Fibroblast of skin of left biceps (primary cell): ENCODE measurements around the gene MROH9.
"Not testable (repeated sequence)": the region's sequence is repeated elsewhere in the genome, so short reads cannot be mapped to it uniquely, and the experiment has no call there.

Experiments used
- DNase-seq, 2 experiments: peaks; one replicate each; pipeline ENCODE4 v3.0.0-alpha.2; 2013; ENCODE audit warnings: low read depth in 2 of 2

The MROH9 gene, protein sequence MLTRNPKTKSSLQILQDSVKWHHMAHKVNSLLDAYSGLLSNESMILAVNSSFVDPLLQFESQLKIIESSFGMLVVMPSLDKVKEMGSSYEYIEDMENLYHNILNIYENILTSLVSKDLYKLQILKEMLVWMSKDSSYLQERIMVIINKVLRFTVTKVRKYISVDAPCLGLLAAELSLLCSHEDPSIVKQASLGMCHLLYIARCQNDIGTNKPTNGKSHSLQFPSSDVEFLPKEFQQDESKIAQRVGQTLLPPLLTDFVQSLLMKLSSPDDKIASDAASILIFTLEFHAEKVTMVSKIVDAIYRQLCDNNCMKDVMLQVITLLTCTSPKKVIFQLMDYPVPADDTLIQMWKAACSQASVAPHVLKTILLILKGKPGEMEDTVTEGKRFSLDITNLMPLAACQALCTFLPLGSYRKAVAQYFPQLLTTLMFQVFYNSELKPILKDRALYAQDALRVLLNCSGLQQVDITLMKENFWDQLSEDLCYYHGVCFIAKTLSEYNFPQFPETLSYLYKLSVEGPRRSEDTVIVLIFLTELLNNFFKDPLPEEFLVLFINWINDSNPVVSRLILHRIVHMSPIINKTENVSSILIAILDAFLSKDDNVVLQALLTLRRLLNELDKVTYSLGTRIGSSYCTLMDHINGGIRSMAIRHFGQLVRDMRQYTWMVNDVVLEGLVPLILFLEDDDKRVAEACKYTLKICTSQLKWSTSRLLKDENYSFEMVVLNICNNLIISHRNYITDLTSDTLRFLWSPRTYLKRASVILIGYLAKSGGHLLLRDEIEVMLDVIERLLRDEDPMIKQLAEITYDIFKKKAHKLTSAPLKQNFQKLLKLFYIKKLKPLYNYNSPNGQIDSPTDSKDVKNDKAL

DNA sequence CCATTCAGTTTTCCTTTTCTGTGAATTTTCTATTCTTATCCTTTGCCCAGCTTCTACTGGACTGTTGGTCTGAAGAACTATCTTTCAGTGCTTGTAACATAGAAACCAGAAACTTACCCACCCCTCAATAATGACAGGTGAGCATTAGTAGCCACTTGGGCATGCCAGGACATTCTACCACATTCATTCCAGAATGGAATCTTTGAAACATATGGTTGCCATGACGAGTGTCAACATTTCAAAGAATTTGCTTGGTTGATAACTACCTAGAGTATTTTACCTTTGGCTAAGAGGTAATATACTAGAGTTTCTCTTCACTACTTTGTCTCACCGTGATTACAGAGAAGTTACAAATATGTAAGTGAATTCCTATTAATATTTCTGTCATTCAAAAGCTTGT lies at the start of gene MROH9:
Gene MROH9 (plus strand): TSS at position 304 of the 400 bp plus-strand sequence. CDS start 10,023 bp downstream, outside the sequence.
- no peak for DNase-seq

DNA sequence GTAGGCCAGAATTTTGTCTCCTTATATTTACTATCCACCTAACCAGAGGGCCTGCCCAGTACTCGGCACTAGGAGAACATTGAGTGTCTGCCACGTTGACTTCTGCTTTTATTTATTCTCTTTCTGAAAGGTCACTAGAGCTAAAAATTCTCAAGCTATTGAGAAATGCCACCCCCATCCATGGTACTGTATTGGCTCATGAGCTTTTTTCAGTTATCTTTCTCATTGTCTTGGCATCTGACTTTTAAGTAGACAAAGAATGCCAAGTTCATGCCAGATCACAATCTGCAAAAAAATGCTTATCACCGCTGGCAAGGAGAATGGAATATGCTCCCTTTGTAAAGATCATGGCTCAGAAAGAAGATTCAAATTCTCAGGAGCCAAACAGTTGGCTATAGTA lies 49.8 kb upstream of the MROH9 start:
- DNase-seq = no peak

DNA sequence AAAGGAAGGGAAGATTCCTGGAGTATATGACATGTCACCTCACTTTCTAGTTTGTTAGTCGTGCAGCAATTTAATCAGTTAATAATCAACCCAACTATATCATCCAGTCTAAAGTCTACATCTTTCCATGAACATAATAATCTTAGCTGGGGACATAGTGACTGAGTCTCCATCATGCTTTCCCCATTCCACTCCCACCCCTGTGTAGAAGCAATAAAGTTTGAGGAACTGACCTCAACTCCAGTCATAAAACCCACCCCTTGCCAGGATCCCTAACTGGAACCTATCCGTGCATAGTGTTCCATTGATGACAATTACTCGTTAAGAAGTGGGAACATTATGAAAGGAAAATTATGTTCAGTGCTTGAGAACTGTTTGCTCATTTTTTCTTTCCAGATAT lies 48.9 kb upstream of the MROH9 start:
- no peak for DNase-seq

DNA sequence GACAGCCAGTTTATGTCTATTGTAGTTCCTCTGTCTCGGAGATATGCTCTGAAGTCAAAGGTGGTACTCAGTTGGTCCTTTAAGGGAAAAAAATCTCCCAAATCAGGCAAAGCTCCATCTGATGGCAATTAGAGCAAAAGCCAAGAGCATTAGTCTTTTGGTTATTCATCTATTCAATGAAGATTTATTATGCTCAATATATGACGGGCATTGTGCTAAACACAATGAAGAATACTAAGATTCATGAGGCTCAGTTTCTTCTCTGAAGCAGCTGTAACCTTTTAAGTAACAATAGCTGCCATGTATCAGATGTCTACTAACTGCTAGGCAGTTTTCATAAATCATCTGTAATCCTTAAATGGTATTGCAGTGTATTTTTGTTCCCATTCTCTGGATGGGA lies 47.6 kb upstream of the MROH9 start:
- DNase-seq = no peak

DNA sequence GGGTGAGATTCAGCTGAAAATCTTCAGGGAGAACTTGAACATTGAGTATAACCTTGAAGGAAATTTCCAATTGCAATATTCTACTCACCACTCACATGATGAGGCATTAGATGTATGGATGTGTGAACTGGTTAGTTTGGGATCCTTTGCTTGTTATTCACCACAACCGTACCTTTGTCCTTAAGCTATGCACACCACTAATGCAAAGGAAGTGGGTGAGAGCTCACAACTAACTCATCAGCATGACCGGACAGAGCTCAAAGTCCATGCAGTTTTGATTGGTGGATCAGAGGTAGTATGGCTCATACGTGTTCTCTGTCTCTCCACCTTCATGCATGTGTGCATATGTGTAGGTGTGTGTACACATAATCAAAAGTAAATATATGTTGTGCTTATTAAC lies 43.5 kb upstream of the MROH9 start:
- DNase-seq = no peak

DNA sequence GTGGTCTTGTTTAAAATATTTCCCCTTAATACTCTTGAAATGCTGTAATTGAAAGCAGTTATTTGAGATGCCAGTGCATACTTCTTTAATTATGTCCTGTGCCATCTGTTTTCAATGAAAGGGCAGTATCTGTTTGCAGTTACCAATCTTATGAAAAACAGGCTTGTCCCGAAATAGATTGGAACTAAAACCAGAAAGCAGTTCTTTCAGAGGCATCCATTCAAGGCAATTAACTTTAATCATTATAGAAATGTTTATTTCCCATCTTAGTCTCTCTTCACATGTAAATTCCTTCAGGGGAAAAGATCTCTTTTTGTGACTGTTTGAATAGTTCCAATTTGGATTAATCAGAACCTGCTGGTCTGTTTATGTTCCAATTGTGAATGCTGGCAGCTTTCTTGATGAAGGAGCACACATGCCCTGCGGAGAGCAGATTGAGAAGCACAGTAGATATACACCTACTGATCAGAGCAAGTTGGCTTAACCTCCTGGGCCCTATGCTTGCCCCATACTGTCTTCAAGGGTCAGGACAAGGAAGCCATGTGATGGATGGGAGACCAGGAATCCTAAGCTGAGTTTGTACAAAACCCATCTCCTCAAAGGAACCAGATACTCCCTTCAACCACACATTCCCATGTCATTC lies 41.6 kb upstream of the MROH9 start:
- peak in 1 of 2 experiments; percentile 49 for DNase-seq

DNA sequence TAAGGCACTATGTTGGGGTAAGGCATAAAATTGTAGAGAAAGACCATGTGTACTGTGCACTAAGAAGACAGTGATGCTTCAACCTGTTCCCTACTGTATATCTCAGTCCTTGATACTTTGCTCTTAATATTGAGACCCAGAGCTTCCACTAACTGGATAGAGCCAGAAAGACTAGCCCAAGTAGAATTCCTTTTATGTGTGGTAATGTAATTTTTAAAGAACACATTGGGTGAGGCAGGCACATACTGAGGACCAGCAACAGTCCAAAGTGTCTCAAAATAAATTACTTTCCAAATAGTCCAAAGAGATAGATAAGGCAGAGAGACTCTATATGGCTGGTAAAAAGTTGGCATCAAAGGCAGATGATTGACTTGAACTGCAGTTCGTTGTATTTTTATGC lies 31.4 kb upstream of the MROH9 start:
- DNase-seq = no peak

DNA sequence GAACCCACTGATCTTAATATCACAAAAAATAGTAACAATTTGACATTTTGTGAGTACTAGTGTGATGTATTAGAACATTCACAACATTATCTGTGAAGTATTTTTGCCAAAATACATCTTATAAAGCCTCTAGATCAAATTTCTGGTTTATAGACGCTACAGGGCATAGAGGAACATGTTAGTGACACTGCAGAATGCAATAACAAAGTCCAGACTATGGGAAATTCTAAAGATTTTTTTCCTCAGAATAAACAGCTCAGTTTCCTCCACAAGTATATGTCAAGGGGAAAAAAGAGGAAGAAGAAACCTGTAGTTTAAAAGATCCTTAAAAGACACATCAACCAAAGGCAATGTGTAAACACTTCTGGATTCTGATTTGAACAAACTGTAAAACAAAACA lies 26.4 kb upstream of the MROH9 start:
- DNase-seq = no peak

DNA sequence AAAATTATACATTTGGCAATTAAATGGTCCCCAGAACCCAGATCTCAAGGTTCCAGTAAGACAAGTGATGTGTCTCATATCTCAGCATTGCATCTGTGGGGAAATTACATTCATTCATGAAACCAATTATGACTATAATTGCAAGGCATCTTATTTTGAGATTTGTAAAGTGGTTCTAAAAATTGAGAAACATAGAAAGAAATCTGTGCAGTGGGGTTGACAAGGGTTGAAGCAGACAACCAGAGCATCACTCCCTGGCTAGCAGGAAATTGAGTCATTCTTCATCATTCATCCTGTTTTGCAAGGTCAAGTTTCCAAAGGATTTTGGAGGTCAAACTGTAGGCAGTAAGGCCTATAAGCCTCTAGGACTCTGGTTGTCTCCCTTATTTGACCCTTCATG lies 25.1 kb upstream of the MROH9 start:
- DNase-seq = no peak

DNA sequence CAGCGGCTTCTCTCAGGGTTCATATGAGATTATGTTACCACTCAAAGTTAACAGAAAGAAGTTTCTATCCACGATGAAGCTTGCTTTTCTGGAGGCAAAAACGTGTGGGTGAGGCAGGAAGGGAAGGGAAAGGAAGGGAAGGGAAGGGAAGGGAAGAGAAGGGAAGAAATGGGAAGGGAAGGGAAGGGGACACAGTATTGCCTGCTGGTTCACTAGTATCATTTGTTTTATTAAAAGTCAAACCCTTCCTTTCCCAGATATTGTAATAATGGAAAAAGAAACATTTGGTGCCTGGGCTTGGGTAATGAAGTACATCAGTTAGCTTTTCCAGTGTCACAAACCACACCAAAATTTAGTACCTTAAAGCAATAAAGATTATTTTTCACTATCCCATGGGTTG lies 18.0 kb upstream of the MROH9 start:
- no peak for DNase-seq

DNA sequence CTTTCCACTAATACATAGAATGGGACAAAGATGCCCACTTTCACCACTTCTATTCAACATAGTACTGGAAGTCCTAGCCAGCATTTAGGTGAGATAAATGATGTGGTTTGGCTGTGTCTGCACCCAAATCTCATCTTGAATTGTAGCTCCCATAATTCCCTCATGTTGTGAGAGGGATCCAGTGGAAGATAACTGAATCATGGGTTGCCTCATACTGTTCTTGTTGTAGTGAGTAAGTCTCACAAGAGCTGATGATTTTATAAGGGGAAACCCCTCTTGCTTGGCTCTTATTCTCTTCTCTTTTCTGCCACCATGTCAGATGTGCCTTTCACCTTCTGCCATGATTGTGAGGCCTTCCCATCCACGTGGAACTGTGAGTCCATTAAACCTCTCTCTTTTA lies 10.7 kb upstream of the MROH9 start:
- DNase-seq = not testable (repeated sequence)

DNA sequence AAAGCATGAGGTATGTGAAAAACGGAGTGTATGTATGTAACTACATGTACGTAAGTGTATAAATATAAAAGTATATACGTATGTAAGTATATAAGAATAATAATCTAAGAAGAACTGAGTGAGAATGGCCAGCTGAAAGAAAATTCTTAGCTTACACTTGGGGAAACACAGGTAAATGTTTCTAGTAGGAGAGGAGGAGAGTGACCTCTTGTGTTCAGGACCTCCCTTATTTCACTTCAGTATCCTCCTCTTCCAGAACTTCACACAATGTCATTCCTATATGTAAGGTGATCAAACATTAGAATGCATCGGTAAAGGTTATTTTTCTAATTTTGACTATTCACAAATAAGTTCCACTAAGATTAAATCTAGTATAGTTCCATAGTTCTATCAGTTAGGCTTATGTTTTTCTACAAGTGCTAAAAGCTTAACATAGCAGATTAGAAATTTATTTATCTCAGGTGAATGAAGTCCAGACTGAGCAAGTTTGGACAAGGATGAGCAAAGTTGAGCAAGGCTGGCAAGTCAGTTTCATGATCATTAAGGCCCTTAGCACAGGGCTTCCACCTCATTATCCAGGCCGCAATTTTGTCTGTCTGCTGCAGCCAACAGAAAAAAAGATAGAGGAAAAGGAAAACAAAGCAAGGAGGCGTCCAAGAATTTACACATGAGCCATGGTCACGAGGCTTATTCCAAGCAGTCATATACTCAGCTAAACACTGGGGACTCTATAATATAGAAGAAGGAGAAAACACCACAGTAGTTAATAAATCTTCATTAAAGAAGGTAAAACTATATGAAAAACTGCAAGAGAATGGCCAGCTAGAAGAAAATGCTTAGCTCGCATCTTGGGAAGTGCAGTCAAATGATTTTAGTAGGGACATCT lies 7.1 kb upstream of the MROH9 start:
- DNase-seq = no peak

DNA sequence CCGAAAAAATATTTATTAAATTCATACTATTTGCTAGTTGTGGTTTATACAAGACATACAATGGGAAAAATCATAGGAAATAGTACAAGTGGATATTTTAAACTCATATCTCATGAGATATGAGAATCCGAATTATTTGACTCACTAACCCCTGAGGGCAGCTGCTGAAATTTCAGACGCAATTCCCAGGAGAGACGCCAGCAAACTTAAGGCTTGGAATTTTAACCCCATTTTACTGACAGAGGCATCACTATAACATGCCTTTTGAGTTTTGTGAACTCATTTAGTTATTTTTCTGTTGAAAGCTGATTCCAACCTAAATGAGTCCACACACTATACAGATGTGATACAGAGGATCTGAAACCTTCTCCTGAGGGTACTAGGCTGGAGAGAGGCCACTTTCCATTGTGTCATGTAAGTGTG lies 5.9 kb upstream of the MROH9 start:
- peak; percentile 39 to 53 for DNase-seq

DNA sequence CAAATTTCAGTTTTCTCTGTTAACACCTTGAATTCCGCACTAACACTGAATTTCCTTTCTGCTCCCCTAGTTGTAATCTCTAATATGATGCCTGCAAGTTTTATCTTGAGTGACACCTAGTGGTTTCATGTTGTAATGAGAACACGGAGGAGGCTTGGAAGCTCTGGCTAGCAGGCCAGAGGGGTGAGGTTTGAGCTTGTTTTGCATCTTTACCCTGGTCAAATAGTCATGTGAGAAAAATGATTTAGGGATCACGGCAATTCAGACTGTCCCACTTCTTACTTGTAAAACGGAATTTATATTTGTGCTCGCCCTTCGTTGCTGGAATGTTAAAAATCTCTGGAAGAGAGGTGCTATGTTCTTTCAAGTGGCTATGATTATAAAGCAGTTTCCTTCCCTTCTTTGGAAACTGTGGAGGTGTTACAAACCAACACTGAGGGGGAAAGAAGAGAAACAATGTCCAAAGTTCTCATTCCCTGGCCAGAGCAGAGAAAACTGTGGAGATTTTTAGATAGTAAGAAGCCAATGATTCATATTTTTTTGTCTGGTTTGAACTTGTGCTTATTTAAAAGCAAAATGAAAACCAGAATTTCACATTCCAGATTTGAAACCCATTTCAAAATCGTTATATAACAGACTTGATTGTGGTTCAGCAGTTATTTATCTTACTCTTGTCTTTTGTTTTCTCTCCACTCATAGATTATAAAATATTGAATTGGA lies 5.3 kb upstream of the MROH9 start:
- peak; percentile 31 to 45 for DNase-seq

DNA sequence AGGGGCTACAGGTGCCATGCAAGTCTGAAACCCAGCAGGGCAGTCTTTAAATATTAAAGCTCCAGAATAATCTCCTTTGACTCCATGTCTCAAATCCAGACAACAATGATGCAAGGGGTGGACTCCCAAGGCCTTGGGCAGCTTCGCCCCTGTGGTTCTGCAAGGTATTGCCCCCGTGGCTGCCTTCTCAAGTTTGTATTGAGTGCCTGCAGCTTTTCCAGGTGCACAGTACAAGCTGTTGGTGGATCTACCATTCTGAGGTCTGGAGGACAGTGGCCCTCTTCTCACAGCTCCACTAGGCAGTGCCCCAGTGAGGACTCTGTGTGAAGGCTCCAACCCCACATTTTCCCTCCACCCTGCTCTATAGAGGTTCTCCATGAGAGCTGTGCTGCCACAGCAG lies 3.7 kb upstream of the MROH9 start:
- no peak for DNase-seq

DNA sequence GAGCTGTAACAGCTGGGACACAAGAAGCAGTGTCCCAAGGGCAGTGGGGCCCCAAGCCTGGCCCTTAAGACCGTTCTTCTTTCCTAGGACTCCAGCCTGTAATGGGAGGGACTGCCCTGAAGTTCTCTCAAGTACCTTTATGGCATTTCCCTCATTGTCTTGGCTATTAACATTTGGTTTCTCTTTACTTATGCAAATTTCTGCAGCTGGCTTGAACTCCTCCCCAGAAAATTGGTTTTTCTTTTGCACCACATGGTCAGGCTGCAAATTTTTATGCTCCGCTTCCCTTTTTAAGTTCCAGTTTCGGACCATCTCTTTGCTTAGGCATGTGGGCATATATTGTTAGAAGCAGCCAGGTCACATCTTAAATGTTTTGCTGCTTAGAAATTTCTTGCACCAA lies 3.1 kb upstream of the MROH9 start:
- no peak for DNase-seq

DNA sequence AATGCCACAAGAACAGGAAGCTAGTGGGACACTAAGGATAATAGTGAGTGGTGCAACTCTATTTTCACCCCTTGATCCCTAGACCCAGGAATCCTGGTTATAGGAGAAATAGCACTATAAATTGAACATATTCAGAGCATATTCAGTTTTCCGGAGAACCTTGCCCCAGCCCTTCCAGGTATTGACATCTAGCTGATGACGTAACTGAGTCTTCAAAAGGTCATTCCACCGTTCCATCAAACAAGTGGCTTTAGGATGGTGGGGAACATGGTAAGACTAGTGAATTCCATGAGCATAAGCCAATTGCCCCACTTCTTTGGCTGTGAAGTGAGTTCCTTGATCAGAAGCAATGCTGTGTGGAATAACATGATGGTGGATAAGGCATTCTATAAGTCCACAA lies 2.9 kb downstream of the MROH9 start:
- no peak for DNase-seq

DNA sequence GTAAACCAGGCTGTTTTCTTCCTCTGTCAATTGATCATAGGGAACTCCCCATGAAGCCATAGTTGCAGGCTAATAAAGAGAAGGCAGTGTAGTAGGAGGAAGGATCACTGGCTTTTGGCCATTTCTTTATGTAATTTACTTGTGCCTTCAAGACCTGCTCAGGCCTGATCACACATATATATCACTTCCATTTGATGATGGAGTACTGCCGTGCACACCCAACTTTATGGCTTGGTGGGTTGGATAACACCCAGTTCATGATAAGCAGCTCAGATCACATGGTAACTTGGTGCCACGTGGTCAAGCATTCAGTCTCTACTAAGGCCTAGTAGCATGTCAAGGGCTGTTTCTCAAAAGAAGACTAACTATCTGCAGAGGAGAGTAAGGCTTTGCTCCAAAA lies 4.1 kb downstream of the MROH9 start:
- DNase-seq = no peak

DNA sequence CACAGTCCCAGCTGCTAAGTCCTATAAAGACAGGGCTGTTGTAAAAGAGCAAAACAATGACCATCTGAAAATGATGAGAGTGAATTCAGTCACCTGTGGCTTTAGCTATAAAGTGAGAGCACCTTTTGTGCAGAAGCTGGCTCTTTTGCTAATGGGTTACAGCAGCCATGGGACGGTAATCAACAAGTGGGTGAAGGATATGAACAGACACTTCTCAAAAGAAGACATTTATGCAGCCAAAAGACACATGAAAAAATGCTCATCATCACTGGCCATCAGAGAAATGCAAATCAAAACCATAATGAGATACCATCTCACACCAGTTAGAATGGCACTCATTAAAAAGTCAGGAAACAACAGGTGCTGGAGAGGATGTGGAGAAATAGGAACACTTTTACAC lies 16.4 kb downstream of the MROH9 start:
- DNase-seq = not testable (repeated sequence)

DNA sequence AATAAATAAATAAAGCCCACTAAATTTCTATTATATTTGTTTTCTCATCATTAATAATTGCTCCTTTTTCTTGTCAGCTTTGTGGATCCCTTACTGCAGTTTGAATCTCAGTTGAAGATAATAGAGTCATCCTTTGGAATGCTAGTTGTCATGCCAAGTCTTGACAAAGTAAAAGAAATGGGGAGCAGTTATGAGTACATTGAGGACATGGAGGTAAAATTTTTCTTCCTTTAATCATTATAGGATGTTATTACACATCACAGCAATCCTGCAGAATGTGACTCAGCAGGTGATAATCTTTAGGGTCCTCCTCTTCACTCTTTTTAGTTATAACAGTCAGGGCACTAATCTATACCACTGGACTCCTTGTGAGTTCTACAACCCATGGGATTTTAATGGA lies 24.1 kb downstream of the MROH9 start:
- DNase-seq = peak; percentile 29 to 40

DNA sequence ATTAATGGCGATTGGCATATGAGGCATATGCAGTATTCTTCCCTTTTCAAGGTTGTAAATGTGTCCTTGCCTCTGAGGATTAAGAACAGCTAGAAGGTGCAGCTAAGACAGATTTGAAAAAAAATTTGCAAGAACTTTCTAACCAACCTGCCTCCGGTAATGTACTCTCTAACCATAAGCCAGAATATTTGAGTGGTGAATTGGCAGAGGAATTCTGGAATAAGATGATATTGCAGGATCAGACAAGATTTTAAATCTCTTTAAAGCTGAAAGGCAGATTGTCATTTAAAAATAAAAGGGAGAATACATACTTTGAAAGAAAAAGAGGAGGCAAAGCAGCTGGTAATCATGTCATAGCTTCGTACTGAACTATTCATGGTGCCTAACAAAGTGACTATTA lies 29.2 kb downstream of the MROH9 start:
- DNase-seq = no peak
